Measurements from ENCODE around the gene SLC5A2.

DNA sequence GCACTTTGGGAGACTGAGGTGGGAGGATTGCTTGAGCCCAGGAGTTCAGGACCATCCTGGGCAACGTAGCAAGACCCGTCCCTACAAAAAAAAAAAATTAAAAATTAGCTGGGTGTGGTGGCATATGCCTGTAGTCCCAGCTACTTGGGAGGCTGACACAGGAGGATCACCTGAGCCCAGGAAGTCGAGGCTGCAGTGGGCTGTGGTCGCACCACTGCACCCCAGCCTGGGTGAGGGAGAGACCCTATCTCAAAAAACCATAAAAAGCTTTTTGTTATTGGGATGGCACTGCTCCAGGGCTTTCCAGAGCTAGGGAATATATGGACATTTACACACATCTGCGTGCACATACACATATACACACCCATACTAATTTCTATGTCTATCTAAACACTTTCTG lies 31.7 kb upstream of the SLC5A2 start:
- TF ChIP-seq, protein P1, sequence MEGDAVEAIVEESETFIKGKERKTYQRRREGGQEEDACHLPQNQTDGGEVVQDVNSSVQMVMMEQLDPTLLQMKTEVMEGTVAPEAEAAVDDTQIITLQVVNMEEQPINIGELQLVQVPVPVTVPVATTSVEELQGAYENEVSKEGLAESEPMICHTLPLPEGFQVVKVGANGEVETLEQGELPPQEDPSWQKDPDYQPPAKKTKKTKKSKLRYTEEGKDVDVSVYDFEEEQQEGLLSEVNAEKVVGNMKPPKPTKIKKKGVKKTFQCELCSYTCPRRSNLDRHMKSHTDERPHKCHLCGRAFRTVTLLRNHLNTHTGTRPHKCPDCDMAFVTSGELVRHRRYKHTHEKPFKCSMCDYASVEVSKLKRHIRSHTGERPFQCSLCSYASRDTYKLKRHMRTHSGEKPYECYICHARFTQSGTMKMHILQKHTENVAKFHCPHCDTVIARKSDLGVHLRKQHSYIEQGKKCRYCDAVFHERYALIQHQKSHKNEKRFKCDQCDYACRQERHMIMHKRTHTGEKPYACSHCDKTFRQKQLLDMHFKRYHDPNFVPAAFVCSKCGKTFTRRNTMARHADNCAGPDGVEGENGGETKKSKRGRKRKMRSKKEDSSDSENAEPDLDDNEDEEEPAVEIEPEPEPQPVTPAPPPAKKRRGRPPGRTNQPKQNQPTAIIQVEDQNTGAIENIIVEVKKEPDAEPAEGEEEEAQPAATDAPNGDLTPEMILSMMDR (conservative IDR thresholded peaks at IDR 0.05 in 1 of 2, IDR thresholded peaks at IDR 0.05 in 1 of 2; ENCODE audit: low read depth in 1 of 2, low read length in 2 of 2): no peak
- TF ChIP-seq EZH2 (IDR thresholded peaks at IDR 0.05; ENCODE audit: low read length, missing control alignments): no peak
